GM13977 (cell line): ENCODE measurements around the gene EPB41L4A.
"Not testable (repeated sequence)": the region's sequence is repeated elsewhere in the genome, so short reads cannot be mapped to it uniquely, and the experiment has no call there.

Experiments
- DNase-seq: peaks from one replicate; pipeline ENCODE4 v3.0.0; 2012; ENCODE audit warnings: low spot score
- CTCF ChIP-seq: IDR thresholded peaks from 2 replicates; pipeline ENCODE4 v1.5.1; 2012; ENCODE audit warnings: mild to moderate bottlenecking, control low read depth; ENCODE audit not compliant: insufficient read depth; ENCODE audit errors: extremely low read depth, missing control alignments
- in situ Hi-C: fragments of 300-500 bp; cut with MboI; formaldehyde crosslinking; loops from one replicate; pipeline ENCODE4 v1.12.0; 2022; ENCODE audit warnings: low sequenced_read_pairs, low pct_unique_long_range_greater_than_20kb, mixed read lengths, inconsistent platforms; ENCODE audit not compliant: unreplicated experiment

Gene EPB41L4A

GRCh38 chr5:112367400-112367799 is 51.7 kb downstream of the EPB41L4A start:
- in situ Hi-C loops: no loop called here
- no peak for DNase-seq
- TF ChIP-seq CTCF: no peak

DNA sequence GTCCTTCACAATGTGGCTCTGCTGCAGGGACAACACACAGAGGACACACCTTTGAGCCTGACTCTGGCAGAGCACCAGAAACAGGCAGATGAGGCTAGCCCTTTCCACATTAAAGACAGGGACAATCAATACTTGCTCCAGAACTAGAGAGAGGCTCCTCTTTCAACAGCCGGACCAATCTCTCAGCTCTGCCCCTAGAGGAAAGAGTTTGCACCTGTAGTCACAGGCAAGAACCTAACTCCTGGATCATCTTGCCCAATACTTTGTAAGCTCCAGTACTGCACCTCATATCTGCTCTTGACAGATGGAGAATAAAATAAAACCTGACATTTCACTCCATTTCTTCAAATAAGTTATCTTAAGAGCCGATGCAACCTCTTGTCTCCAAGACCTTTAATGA is 52.1 kb downstream of the EPB41L4A start:
- peak; percentile 24 for TF ChIP-seq CTCF
- peak; percentile 32 for DNase-seq
- in situ Hi-C loops: no loop called here

DNA sequence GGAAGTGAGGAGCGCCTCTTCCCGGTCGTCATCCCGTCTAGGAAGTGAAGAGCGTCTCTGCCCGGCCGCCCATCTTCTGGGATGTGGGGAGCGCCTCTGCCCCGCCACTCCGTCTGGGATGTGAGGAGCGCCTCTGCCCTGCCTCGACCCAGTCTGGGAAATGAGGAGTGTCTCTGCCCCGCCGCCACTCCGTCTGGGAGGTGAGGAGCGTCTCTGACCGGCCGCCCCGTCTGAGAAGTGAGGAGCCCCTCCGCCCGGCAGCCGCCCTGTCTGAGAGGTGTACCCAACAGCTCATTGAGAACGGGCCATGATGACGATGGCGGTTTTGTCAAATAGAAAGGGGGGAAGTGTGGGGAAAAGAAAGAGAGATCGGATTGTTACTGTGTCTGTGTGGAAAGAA is 58.3 kb downstream of the EPB41L4A start:
- DNase-seq, in situ Hi-C loops: not testable (repeated sequence)

GRCh38 chr5:112356178-112356956 is 62.7 kb downstream of the EPB41L4A start:
- in situ Hi-C loops: no loop called here
- TF ChIP-seq CTCF: no peak
- DNase-seq: no peak

DNA sequence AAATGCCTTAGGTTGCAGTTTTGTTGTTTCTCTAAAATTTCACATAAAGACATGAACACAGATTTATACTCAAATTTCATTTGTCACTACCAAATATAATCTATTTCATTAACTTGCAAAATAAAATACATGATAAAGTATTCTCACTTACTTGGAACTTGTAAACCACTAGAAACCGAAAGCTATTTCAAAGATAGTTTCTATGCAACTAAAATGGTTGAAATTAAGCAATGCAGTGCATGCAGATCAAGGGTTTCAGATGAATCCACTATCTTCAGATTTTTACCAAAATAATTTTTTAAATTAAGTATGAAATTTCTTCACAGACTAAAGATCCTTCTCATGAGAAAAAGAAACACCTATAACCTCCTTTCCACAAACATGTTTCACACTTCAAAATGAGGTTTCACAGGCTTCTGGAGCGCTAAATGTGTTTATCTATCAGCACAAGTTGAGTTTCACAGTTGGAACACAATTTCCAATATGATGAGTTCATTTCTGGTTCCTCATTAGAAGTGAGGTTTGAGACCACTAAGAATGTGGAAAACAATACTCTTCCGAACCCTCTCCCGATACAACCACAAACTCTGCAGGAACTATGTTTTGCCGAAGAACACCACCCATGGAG is 63.9 kb downstream of the EPB41L4A start:
- DNase-seq: no peak
- in situ Hi-C loops: no loop called here
- no peak for TF ChIP-seq CTCF

GRCh38 chr5:112353678-112354077 is 65.4 kb downstream of the EPB41L4A start:
- in situ Hi-C loops: no loop called here
- DNase-seq: no peak
- no peak for TF ChIP-seq CTCF

GRCh38 chr5:112351225-112351624 is 67.9 kb downstream of the EPB41L4A start:
- in situ Hi-C loops: no loop called here
- DNase-seq: no peak

More at GRCh38 chr5:112351225-112351624, 67.9 kb downstream of the EPB41L4A start:
- TF ChIP-seq CTCF: no peak
